SK-MEL-5 (cell line): ENCODE measurements around the gene VPS50. TPM values are rescaled to one million over a fixed set of nuclear protein-coding genes. Genes with fewer than 3 reads are reported as not detected.
A peak's percentile ranks its signal among the peaks of the same experiment; 100 is the strongest.
"Not testable (repeated sequence)": the region's sequence is repeated elsewhere in the genome, so short reads cannot be mapped to it uniquely, and the experiment has no call there.

ENCODE experiments used
- DNase-seq: peaks from one replicate; pipeline ENCODE4 v3.0.0-alpha.2; 2016; ENCODE audit warnings: low read depth, low spot score
- in situ Hi-C: cut with HindIII; loops from 2 replicates; pipeline ENCODE4 v1.10.0; 2016; ENCODE audit warnings: low sequenced_read_pairs, high pct_unique_total_duplicates, low pct_unique_long_range_greater_than_20kb
- total RNA-seq: library from RNA; depleted of rRNA; stranded (reverse); fragments of >200 nt; shearing (Covaris generic); gene quantifications from 2 replicates; pipeline ENCODE4 v1.2.3, GENCODE V29; 2014

Gene VPS50
- total RNA-seq, 1 experiment from 2014 or later: 51.1 TPM

- in situ Hi-C loops: no loop called here
- no peak for DNase-seq
These were observed 75.8 kb downstream of the VPS50 start for GRCh38 chr7:93307943-93308342.

- no peak for DNase-seq
- in situ Hi-C loops: no loop called here
These were observed 78.2 kb downstream of the VPS50 start for GRCh38 chr7:93310346-93310745.

GRCh38 chr7:93314449-93314848 lies 82.3 kb downstream of the VPS50 start:
- in situ Hi-C loops: no loop called here
- no peak for DNase-seq

- in situ Hi-C loops: no loop called here
- no peak for DNase-seq
These were observed 83.7 kb downstream of the VPS50 start for GRCh38 chr7:93315896-93316295.

GRCh38 chr7:93316730-93317129 lies 84.6 kb downstream of the VPS50 start:
- in situ Hi-C loops: no loop called here
- no peak for DNase-seq

GRCh38 chr7:93320887-93321286 lies 88.7 kb downstream of the VPS50 start:
- in situ Hi-C loops: no loop called here
- DNase-seq: no peak

GRCh38 chr7:93326291-93326690 lies 94.1 kb downstream of the VPS50 start:
- DNase-seq, in situ Hi-C loops: not testable (repeated sequence)

- DNase-seq: peak; percentile 41
- in situ Hi-C loops: no loop called here
These were observed 95.0 kb downstream of the VPS50 start for GRCh38 chr7:93327006-93327633.

- DNase-seq: peak; percentile 5
- in situ Hi-C loops: no loop called here
These were observed 99.5 kb downstream of the VPS50 start for GRCh38 chr7:93331706-93332105.

GRCh38 chr7:93332172-93332571 lies 100.0 kb downstream of the VPS50 start:
- no peak for DNase-seq
- in situ Hi-C loops: no loop called here

- no peak for DNase-seq
- in situ Hi-C loops: no loop called here
These were observed 104.9 kb downstream of the VPS50 start for GRCh38 chr7:93337052-93337451.

GRCh38 chr7:93342178-93342577 lies 110.0 kb downstream of the VPS50 start:
- in situ Hi-C loops, DNase-seq: not testable (repeated sequence)

GRCh38 chr7:93350338-93350737 lies 118.2 kb downstream of the VPS50 start:
- DNase-seq: no peak
- in situ Hi-C loops: no loop called here

GRCh38 chr7:93352881-93353280 lies 120.7 kb downstream of the VPS50 start:
- in situ Hi-C loops: no loop called here
- no peak for DNase-seq

GRCh38 chr7:93354815-93355214 lies 122.6 kb downstream of the VPS50 start:
- in situ Hi-C loops: no loop called here
- no peak for DNase-seq

- peak; percentile 76 for DNase-seq
- in situ Hi-C loops: no loop called here
These were observed 127.5 kb downstream of the VPS50 start for GRCh38 chr7:93359520-93360198.

GRCh38 chr7:93361853-93362252 lies 129.7 kb downstream of the VPS50 start:
- in situ Hi-C loops: no loop called here

GRCh38 chr7:93364806-93365205 lies 132.6 kb downstream of the VPS50 start:
- no peak for DNase-seq
- in situ Hi-C loops: no loop called here

More at GRCh38 chr7:93361853-93362252, 129.7 kb downstream of the VPS50 start:
- DNase-seq: no peak

GRCh38 chr7:93365341-93365740 lies 133.2 kb downstream of the VPS50 start:
- in situ Hi-C loops: no loop called here
- DNase-seq: no peak
